GM21423 (cell line): ENCODE results near the gene PLCL2.
"Not testable (repeated sequence)": the region's sequence is repeated elsewhere in the genome, so short reads cannot be mapped to it uniquely, and the experiment has no call there.

Experiments used
- ATAC-seq: cut with Tn5 transposase; IDR thresholded peaks from one replicate; pipeline ENCODE4 v1.9.1; 2021; ENCODE audit warnings: mild to moderate bottlenecking, moderate library complexity; ENCODE audit not compliant: unreplicated experiment

Gene PLCL2

GRCh38 chr3:17070161-17070959 is 185.6 kb downstream of the PLCL2 start:
- ATAC-seq: no peak

GRCh38 chr3:17074559-17074958 is 189.8 kb downstream of the PLCL2 start:
- ATAC-seq: no peak

GRCh38 chr3:17075358-17075757 is 190.6 kb downstream of the PLCL2 start:
- no peak for ATAC-seq

- no peak for ATAC-seq
These were observed 191.2 kb downstream of the PLCL2 start for GRCh38 chr3:17075907-17076306.

- ATAC-seq: no peak
These were observed 192.3 kb downstream of the PLCL2 start for GRCh38 chr3:17076940-17077605.

- no peak for ATAC-seq
These were observed 192.9 kb downstream of the PLCL2 start for GRCh38 chr3:17077606-17078005.

- ATAC-seq: no peak
These were observed 194.2 kb downstream of the PLCL2 start for GRCh38 chr3:17078926-17079465.

GRCh38 chr3:17079933-17080332 is 195.2 kb downstream of the PLCL2 start:
- no peak for ATAC-seq

GRCh38 chr3:17081520-17081919 is 196.8 kb downstream of the PLCL2 start:
- ATAC-seq: no peak

- ATAC-seq: no peak
These were observed 202.8 kb downstream of the PLCL2 start for GRCh38 chr3:17087509-17087908.

GRCh38 chr3:17088017-17088416 is 203.3 kb downstream of the PLCL2 start:
- no peak for ATAC-seq

GRCh38 chr3:17088602-17089313 is 204.0 kb downstream of the PLCL2 start:
- ATAC-seq: no peak

- no peak for ATAC-seq
These were observed 204.6 kb downstream of the PLCL2 start for GRCh38 chr3:17089314-17089700.

GRCh38 chr3:17090280-17090983 is 205.7 kb downstream of the PLCL2 start:
- ATAC-seq: no peak

- ATAC-seq: no peak
These were observed 207.3 kb downstream of the PLCL2 start for GRCh38 chr3:17091910-17092582.

- ATAC-seq: no peak
These were observed 207.8 kb downstream of the PLCL2 start for GRCh38 chr3:17092583-17092933.

GRCh38 chr3:17094551-17094950 is 209.8 kb downstream of the PLCL2 start:
- ATAC-seq: no peak

- ATAC-seq: no peak
These were observed 218.8 kb downstream of the PLCL2 start for GRCh38 chr3:17103579-17103978.

- not testable (repeated sequence) for ATAC-seq
These were observed 222.0 kb downstream of the PLCL2 start for GRCh38 chr3:17106801-17107200.

GRCh38 chr3:17110660-17111396 is 226.1 kb downstream of the PLCL2 start:
- ATAC-seq: no peak
